ENCODE results near the gene BCL2. TPM values are rescaled to one million over a fixed set of nuclear protein-coding genes. Genes with fewer than 3 reads are reported as not detected.

BCL2 gene
- total and polyA plus RNA-seq, 8 donors: 6.3 to 11.3 (median 10.8) TPM

- H3K4me1 ChIP-seq: peaks cover 12 to 32% of the 10 kb centered on the region in 2 donors
- H3K27ac ChIP-seq: no peak overlapping the region
- DNase-seq: no peak
- no peak for TF ChIP-seq CTCF (IDR thresholded peaks at IDR 0.05)
- peaks cover 0 to 16% of the 10 kb centered on the region in 2 donors for H3K27me3 ChIP-seq
- intact Hi-C loops (cut with DNase I): no loop called here
- no peak overlapping the region for H3K4me3 ChIP-seq
- no peak for ATAC-seq
- H3K36me3 ChIP-seq: no peaks in the 10 kb centered on the region
- no peaks in the 10 kb centered on the region for H3K9me3 ChIP-seq
These were observed 4.4 kb downstream of the BCL2 start for GRCh38 chr18:63315131-63315662.

- Histone ChIP-seq H3K27me3 (peaks cover 0 to 12% of the 10 kb centered on the region in 2 donors), H3K36me3 (no peaks in the 10 kb centered on the region), H3K4me1 (peaks cover 12 to 32% of the 10 kb centered on the region in 2 donors), H3K4me3 (no peak overlapping the region), H3K27ac (no peak overlapping the region), H3K9me3 (no peaks in the 10 kb centered on the region)
- DNase-seq: no peak
- no peak for ATAC-seq
- intact Hi-C loops (cut with DNase I): no loop called here
- no peak for TF ChIP-seq CTCF (IDR thresholded peaks at IDR 0.05)
These were observed 5.3 kb downstream of the BCL2 start for GRCh38 chr18:63314062-63314790.

GRCh38 chr18:63313396-63313917, 6.1 kb downstream of the BCL2 start:
- H3K27ac ChIP-seq: no peak overlapping the region
- ATAC-seq (no peak), DNase-seq (no peak)
- peaks cover 0 to 5% of the 10 kb centered on the region in 2 donors for H3K27me3 ChIP-seq
- H3K4me3 ChIP-seq: no peak overlapping the region
- TF ChIP-seq CTCF (IDR thresholded peaks at IDR 0.05): no peak
- H3K9me3 ChIP-seq: no peaks in the 10 kb centered on the region
- peaks cover 8 to 26% of the 10 kb centered on the region in 2 donors for H3K4me1 ChIP-seq
- intact Hi-C loops (cut with DNase I): no loop called here
- no peaks in the 10 kb centered on the region for H3K36me3 ChIP-seq

- H3K4me3 ChIP-seq: no peak overlapping the region
- intact Hi-C loops (cut with DNase I): no loop called here
These were observed 6.7 kb downstream of the BCL2 start for GRCh38 chr18:63312737-63313395.

More at GRCh38 chr18:63312737-63313395, 6.7 kb downstream of the BCL2 start:
- Histone ChIP-seq H3K36me3 (no peaks in the 10 kb centered on the region), H3K27me3 (no peaks in the 10 kb centered on the region), H3K27ac (no peak overlapping the region), H3K4me1 (peaks cover 6 to 21% of the 10 kb centered on the region in 2 donors), H3K9me3 (no peaks in the 10 kb centered on the region)
- ATAC-seq (no peak), DNase-seq (no peak)
- no peak for TF ChIP-seq CTCF (IDR thresholded peaks at IDR 0.05)

Data from left lung (tissue), 10 donors.